ENCODE results near the gene CRTC1. TPM values are rescaled to one million over a fixed set of nuclear protein-coding genes. Genes with fewer than 3 reads are reported as not detected.

Gene CRTC1
- total RNA-seq, 2 donors from 2014 or later = 4.0 to 5.8 TPM

DNA sequence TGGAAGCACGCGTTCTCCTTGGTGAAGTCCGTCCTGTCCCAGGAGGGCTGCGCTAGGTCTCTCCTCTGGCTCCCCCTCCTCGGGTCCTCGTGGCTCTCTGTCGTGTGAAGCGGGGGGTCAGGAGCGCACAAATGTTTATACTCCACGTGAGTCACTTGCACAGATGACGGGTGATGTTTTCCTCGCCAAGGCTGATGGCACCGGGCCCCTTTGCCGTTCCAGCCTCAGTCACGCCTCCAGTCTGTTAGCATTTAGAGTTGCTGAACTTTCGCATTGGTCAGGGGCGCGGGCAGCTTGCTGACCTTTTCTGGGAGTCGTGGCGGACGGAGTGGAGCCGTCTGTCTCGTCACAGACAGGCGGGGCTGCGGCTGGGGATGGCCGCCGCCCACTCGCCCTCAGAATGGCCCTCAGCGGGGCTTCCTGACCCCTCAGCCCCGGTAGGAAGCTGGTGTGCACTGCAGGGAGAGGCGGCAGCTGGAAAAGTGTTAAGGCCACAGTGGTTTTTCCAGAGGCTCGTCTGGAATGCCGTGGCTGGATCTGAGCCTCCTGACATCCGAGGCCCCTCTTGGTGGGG, 32.9 kb upstream of the CRTC1 start:
- Histone ChIP-seq H3K4me3 (peak overlapping the region in 1 of 2 donors; percentile 33), H3K4me1 (peaks cover 0 to 51% of the 10 kb centered on the region in 2 donors)

DNA sequence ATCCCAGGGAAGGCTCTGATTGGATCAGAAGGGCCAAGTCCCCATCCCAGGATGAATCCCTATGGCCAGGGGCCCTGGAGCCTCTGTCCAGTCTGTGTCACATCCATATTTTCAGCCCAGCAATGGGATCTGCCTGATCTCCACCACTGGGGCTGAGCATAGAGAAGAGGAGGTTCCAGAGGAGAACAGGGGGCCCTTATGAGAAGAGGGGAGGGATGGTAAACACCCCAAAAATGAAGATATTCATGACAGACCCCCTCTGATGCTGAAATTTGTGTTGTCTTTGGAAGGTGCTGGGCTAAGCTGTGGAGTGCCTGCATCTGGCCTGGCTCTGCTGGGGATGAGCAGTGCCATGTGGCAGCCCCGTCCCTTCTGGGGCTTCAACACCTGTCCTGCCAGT, 32.2 kb upstream of the CRTC1 start:
- no peak for DNase-seq (ENCODE audit: low spot score)

More for the DNA sequence above, 32.9 kb upstream of the CRTC1 start:
- H3K27ac ChIP-seq = peak overlapping the region; percentile 76 to 87
- H3K27me3 ChIP-seq = no peaks in the 10 kb centered on the region
- no peaks in the 10 kb centered on the region for H3K36me3 ChIP-seq
- TF ChIP-seq, protein P1, sequence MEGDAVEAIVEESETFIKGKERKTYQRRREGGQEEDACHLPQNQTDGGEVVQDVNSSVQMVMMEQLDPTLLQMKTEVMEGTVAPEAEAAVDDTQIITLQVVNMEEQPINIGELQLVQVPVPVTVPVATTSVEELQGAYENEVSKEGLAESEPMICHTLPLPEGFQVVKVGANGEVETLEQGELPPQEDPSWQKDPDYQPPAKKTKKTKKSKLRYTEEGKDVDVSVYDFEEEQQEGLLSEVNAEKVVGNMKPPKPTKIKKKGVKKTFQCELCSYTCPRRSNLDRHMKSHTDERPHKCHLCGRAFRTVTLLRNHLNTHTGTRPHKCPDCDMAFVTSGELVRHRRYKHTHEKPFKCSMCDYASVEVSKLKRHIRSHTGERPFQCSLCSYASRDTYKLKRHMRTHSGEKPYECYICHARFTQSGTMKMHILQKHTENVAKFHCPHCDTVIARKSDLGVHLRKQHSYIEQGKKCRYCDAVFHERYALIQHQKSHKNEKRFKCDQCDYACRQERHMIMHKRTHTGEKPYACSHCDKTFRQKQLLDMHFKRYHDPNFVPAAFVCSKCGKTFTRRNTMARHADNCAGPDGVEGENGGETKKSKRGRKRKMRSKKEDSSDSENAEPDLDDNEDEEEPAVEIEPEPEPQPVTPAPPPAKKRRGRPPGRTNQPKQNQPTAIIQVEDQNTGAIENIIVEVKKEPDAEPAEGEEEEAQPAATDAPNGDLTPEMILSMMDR (IDR thresholded peaks at IDR 0.05) = no peak
- no peaks in the 10 kb centered on the region for H3K9me3 ChIP-seq
- peak; percentile 98 for DNase-seq (ENCODE audit: low spot score)

DNA sequence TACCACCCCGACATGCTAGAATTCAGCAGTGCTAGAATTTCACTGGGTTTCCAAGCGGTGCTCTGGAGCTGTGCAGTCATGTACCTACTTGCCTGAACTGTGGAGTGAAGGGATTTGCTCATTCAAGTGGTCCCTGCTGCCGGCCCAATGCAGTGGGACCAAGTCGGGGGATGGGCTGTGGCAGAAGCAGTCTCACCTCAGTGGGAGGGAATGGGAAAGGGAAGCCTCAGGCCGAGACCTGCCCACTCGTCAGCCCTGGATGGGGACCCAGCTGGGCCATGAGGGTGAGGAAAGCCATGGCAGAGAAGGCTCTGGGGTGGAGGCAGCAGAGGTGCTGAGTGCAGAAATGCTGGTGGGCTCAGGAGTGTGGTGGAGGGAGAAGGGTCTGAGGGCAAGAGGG, 31.7 kb upstream of the CRTC1 start:
- TF ChIP-seq, protein P1 (IDR thresholded peaks at IDR 0.05) = no peak
- no peak for DNase-seq (ENCODE audit: low spot score)
- Histone ChIP-seq H3K4me1 (peaks cover 0 to 58% of the 10 kb centered on the region in 2 donors), H3K36me3 (no peaks in the 10 kb centered on the region), H3K9me3 (no peaks in the 10 kb centered on the region), H3K4me3 (no peak overlapping the region), H3K27me3 (no peaks in the 10 kb centered on the region), H3K27ac (peak overlapping the region; percentile 76 to 87)

More for the DNA sequence above, 32.2 kb upstream of the CRTC1 start:
- Histone ChIP-seq H3K4me1 (peaks cover 0 to 53% of the 10 kb centered on the region in 2 donors), H3K9me3 (no peaks in the 10 kb centered on the region), H3K36me3 (no peaks in the 10 kb centered on the region), H3K27ac (peak overlapping the region; percentile 76 to 87), H3K27me3 (no peaks in the 10 kb centered on the region), H3K4me3 (no peak overlapping the region)
- TF ChIP-seq, protein P1 (IDR thresholded peaks at IDR 0.05) = no peak

DNA sequence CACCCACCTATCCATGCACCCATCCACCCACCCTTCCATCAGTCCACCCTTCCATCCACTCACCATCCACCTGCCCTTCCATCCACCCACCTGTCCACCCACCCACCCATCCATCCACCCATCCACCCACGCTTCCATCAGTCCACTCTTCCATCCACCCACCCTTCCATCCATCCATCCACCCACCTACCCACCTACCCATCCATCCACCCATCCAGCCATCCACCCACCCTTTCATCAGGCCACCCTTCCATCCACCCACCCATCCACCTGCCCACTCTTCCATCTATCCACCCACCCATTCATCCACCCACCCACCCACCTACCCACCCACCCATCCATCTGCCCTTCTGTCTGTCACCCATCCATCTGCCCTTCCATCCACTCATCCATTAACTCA, 29.6 kb upstream of the CRTC1 start:
- TF ChIP-seq, protein P1 (IDR thresholded peaks at IDR 0.05) = no peak
- no peak for DNase-seq (ENCODE audit: low spot score)
- H3K4me1 ChIP-seq = peaks cover 0 to 65% of the 10 kb centered on the region in 2 donors
- H3K27ac ChIP-seq = no peak overlapping the region
- H3K4me3 ChIP-seq = no peak overlapping the region
- H3K9me3 ChIP-seq = no peaks in the 10 kb centered on the region
- no peaks in the 10 kb centered on the region for H3K27me3 ChIP-seq
- H3K36me3 ChIP-seq = no peaks in the 10 kb centered on the region

DNA sequence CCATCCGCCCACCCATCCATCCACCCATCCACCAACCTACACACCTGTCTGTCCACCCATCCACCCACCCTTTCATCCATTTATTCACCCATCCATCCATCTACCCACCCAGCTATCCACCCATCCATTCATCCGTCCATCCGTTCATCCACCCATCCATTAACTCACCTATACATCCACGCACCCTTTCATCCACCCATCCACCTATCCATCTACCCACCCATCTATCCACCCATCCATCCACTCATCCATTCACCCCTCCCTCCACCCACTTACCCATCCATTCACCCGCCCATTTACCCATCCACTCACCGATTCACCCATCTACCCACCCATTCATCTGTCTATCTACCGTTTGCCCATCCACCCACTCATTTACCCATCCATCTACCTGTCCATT, 29.0 kb upstream of the CRTC1 start:
- TF ChIP-seq, protein P1 (IDR thresholded peaks at IDR 0.05) = no peak
- Histone ChIP-seq H3K4me3 (no peak overlapping the region), H3K9me3 (no peaks in the 10 kb centered on the region), H3K27ac (no peak overlapping the region), H3K4me1 (peaks cover 0 to 64% of the 10 kb centered on the region in 2 donors), H3K27me3 (no peaks in the 10 kb centered on the region), H3K36me3 (no peaks in the 10 kb centered on the region)
- no peak for DNase-seq (ENCODE audit: low spot score)
